Psoas muscle (tissue), 8 donors: ENCODE data around the gene CAMK2N1. TPM values are rescaled to one million over a fixed set of nuclear protein-coding genes. Genes with fewer than 3 reads are reported as not detected.

ENCODE experiments used
- ATAC-seq, 4 donors: fragments of 200-7000 bp; cut with Tn5 transposase; one replicate each; pipeline ENCODE4 v1.9.1; 2020; ENCODE audit warnings: moderate library complexity in 3 of 4, mild to moderate bottlenecking in 2 of 4
- DNase-seq, 2 donors: peaks; one replicate each; pipeline ENCODE4 v3.0.0-alpha.2; 2020
- H3K27ac ChIP-seq: fragments of 200-600 bp; one replicate; pipeline ENCODE4 v1.8.0; 2022
- H3K27me3 ChIP-seq, 3 donors: fragments of 200-600 bp in 1 of 3; one replicate each; pipeline versions ENCODE4 v1.6.1 to v1.8.0; 2013 to 2022; ENCODE audit warnings: low read length in 2 of 3, mild to moderate bottlenecking in 2 of 3, moderate library complexity in 1 of 3; ENCODE audit not compliant: insufficient read depth in 3 of 3
- H3K36me3 ChIP-seq, 2 donors: fragments of 200-600 bp in 1 of 2; one replicate each; pipeline versions ENCODE4 v1.6.1 to v1.8.0; 2013 to 2022; ENCODE audit warnings: low read depth in 1 of 2, mild to moderate bottlenecking in 1 of 2, moderate library complexity in 1 of 2; ENCODE audit not compliant: insufficient read depth in 1 of 2
- H3K4me1 ChIP-seq: fragments of 200-600 bp; one replicate; pipeline ENCODE4 v1.8.0; 2022
- H3K4me3 ChIP-seq: fragments of 200-600 bp; one replicate; pipeline ENCODE4 v1.8.0; 2022; ENCODE audit warnings: mild to moderate bottlenecking
- H3K9me3 ChIP-seq: fragments of 200-600 bp; one replicate; pipeline ENCODE4 v1.8.0; 2022
- WGBS, 3 donors: extraction: QIAGEN DNeasy Blood & Tissue Kit; methylation state at CpG; one replicate each; pipeline versions ENCODE4 v1.1.6 to v1.1.7; 2013; 5-methylcytosine and 5-hydroxymethylcytosine counted together
- intact Hi-C, 2 donors: fragments of 100-400 bp; cut with DNase I; formaldehyde crosslinking; loops; one replicate each; pipeline versions ENCODE4 v1.11.0 to v1.14.2; 2022
- polyA plus RNA-seq, 3 donors: library from polyadenylated mRNA; stranded (reverse); fragments of 200-250 nt; gene quantifications; one replicate each; pipeline ENCODE4 v1.2.3, GENCODE V29; 2013
- total RNA-seq, 4 donors: library from RNA; stranded (reverse); fragmentation: NEBNext Ultra II Directional in 2 of 4; extraction: Animal tissue kit (Norgen Biotek cat#: 25700) in 2 of 4; gene quantifications; one replicate each; pipeline versions ENCODE4 v1.2.1 to v1.2.4, GENCODE V29; 2021 to 2023
- TF ChIP-seq, protein P1 (sequence below): fragments of 200-600 bp; IDR thresholded peaks from one replicate; pipeline ENCODE4 v1.8.0; 2022; ENCODE audit warnings: antibody characterized with exemption
- donor health status: healthy with polysubstance abuse.
- donor health status: DM: no; HTN: no; CAD: no; lungs with moderate emphysema.
- donor health status: Bipolar disorder and iron deficiency.
- donor health status: healthy.
- donor health status: DM: yes; HTN: yes; CAD: no.
- donor health status: DM: no; HTN: no; CAD: no.
- donor health status: DM: no; HTN: no; CAD: no.
- donor health status: DM: yes; HTN: yes; CAD: no.

The CAMK2N1 gene
- total and polyA plus RNA-seq, 7 donors, result 2.2 to 7.9 (median 4.2) TPM

DNA sequence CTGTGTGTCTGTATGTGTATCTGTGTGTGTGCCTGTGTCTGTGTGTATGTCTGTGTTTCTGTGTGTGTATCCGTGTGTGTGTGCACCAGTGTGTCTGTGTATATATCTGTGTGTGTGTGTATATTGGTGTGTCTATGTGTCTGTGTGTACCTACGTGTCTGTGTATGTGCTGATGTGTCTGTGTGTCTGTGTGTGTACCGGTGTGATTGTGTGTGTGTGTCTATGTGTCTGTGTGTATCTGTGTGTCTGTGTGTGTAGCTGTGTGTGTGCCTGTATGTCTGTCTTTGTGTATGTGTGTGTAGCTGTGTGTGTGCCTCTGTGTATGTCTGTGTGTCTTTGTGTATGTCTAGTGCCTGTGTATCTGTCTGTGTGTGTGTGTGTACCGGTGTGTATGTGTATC is 32.0 kb downstream of the CAMK2N1 start:
- Histone ChIP-seq H3K27me3 (peaks cover 0 to 38% (median 9%) of the 10 kb centered on the region in 3 donors), H3K9me3 (no peaks in the 10 kb centered on the region), H3K36me3 (no peaks in the 10 kb centered on the region), H3K4me1 (no peaks in the 10 kb centered on the region), H3K27ac (no peak overlapping the region), H3K4me3 (no peak overlapping the region)
- intact Hi-C loops, result no loop called here
- WGBS, 3 donors, result 89 to 91% (median 90%) methylated on average over 4 of the region's 4 CpGs
- ATAC-seq (no peak), DNase-seq (no peak)
- TF ChIP-seq, protein P1, sequence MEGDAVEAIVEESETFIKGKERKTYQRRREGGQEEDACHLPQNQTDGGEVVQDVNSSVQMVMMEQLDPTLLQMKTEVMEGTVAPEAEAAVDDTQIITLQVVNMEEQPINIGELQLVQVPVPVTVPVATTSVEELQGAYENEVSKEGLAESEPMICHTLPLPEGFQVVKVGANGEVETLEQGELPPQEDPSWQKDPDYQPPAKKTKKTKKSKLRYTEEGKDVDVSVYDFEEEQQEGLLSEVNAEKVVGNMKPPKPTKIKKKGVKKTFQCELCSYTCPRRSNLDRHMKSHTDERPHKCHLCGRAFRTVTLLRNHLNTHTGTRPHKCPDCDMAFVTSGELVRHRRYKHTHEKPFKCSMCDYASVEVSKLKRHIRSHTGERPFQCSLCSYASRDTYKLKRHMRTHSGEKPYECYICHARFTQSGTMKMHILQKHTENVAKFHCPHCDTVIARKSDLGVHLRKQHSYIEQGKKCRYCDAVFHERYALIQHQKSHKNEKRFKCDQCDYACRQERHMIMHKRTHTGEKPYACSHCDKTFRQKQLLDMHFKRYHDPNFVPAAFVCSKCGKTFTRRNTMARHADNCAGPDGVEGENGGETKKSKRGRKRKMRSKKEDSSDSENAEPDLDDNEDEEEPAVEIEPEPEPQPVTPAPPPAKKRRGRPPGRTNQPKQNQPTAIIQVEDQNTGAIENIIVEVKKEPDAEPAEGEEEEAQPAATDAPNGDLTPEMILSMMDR, result no peak

GRCh38 chr1:20449735-20450311 is 36.2 kb downstream of the CAMK2N1 start:
- Histone ChIP-seq H3K27me3 (peaks cover 0 to 39% (median 9%) of the 10 kb centered on the region in 3 donors), H3K9me3 (no peaks in the 10 kb centered on the region), H3K36me3 (no peaks in the 10 kb centered on the region), H3K27ac (no peak overlapping the region), H3K4me1 (no peaks in the 10 kb centered on the region), H3K4me3 (no peak overlapping the region)
- WGBS, 3 donors, result 71 to 75% (median 73%) methylated on average over 4 of the region's 4 CpGs
- TF ChIP-seq, protein P1, result no peak
- DNase-seq (no peak), ATAC-seq (no peak)
- intact Hi-C loops, result no loop called here

GRCh38 chr1:20448671-20449071 is 37.3 kb downstream of the CAMK2N1 start:
- Histone ChIP-seq H3K27me3 (peaks cover 0 to 32% (median 5%) of the 10 kb centered on the region in 3 donors), H3K4me3 (no peak overlapping the region), H3K9me3 (no peaks in the 10 kb centered on the region), H3K4me1 (no peaks in the 10 kb centered on the region), H3K36me3 (no peaks in the 10 kb centered on the region), H3K27ac (no peak overlapping the region)
- DNase-seq (no peak), ATAC-seq (no peak)
- intact Hi-C loops, result no loop called here
- TF ChIP-seq, protein P1, result no peak
- WGBS, 3 donors, result 9 to 13% (median 11%) methylated on average over 9 of the region's 9 CpGs

DNA sequence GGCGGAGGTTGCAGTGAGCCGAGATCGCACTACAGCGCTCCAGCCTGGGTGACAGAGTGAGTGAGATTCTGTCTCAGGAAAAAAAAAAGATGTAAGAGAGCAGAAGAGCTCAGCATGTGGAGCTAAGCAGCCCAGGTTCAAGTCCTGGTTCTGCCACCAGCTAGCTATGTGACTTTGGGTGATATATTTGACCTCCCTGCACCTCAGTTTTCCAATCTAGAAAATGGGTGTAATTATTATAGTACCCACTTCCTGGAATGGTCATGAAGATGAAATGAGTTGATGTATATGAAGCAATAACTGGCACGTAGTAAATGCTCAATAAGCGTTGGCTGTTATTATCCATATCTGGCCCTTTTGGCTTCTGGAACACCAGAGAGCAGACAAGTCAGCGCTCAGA is 38.2 kb downstream of the CAMK2N1 start:
- H3K36me3 ChIP-seq, result no peaks in the 10 kb centered on the region
- no peak overlapping the region for H3K27ac ChIP-seq
- ATAC-seq (no peak), DNase-seq (no peak)
- intact Hi-C loops, result no loop called here
- no peaks in the 10 kb centered on the region for H3K9me3 ChIP-seq
- TF ChIP-seq, protein P1, result no peak
- WGBS, 3 donors, result 89 to 94% (median 94%) methylated on average over 7 of the region's 7 CpGs
- H3K4me3 ChIP-seq, result no peak overlapping the region
- H3K27me3 ChIP-seq, result peaks cover 0 to 24% (median 5%) of the 10 kb centered on the region in 3 donors
- H3K4me1 ChIP-seq, result no peaks in the 10 kb centered on the region

DNA sequence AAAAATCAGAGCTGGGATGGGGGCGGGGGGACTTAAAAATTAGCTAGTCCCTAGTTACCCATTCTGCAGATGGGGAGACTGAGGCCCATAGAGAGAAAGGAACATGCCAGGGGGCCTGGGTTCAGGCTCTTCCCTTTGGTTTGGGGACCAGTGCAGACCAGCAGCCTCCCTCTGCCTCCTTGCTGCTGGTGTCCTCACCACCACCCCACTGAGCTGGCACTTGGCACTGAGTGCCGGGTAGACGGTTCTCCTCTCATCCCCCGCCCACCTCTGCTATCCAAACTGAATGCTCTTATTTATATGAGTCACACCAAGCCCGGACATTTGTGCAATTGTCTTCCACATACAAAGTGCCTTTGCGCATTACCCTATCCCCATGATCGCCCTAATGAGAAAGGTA is 39.2 kb downstream of the CAMK2N1 start:
- Histone ChIP-seq H3K9me3 (no peaks in the 10 kb centered on the region), H3K4me3 (no peak overlapping the region), H3K4me1 (no peaks in the 10 kb centered on the region), H3K36me3 (no peaks in the 10 kb centered on the region), H3K27ac (no peak overlapping the region), H3K27me3 (peaks cover 0 to 24% (median 5%) of the 10 kb centered on the region in 3 donors)
- intact Hi-C loops, result no loop called here
- no peak for DNase-seq
- no peak for ATAC-seq
- TF ChIP-seq, protein P1, result no peak
- 69 to 83% (median 77%) methylated on average over 7 of the region's 7 CpGs for WGBS, 3 donors
